Left lung (tissue), 10 donors: ENCODE data around the gene MAP1LC3A. TPM values are rescaled to one million over a fixed set of nuclear protein-coding genes. Genes with fewer than 3 reads are reported as not detected.

Source experiments
- ATAC-seq: fragments of 200-7000 bp; cut with Tn5 transposase; one replicate; pipeline ENCODE4 v1.9.1; 2020; ENCODE audit warnings: moderate library complexity
- DNase-seq, 4 donors: peaks; one replicate each; pipeline ENCODE4 v3.0.0-alpha.2; 2013 to 2020
- H3K27ac ChIP-seq, 2 donors: fragments of 200-600 bp; sonication (generic) in 1 of 2; one replicate each; pipeline versions ENCODE4 v1.5.0 to v1.8.0; 2020 to 2021
- H3K27me3 ChIP-seq, 2 donors: fragments of 200-600 bp; sonication (generic) in 1 of 2; one replicate each; pipeline versions ENCODE4 v1.5.0 to v1.8.0; 2020 to 2021
- H3K36me3 ChIP-seq, 2 donors: fragments of 200-600 bp; sonication (generic) in 1 of 2; one replicate each; pipeline versions ENCODE4 v1.5.0 to v1.8.0; 2020 to 2021
- H3K4me1 ChIP-seq, 2 donors: fragments of 200-600 bp; one replicate each; pipeline ENCODE4 v1.8.0; 2021
- H3K4me3 ChIP-seq, 2 donors: fragments of 200-600 bp; sonication (generic) in 1 of 2; one replicate each; pipeline versions ENCODE4 v1.5.0 to v1.8.0; 2020 to 2021; ENCODE audit warnings: mild to moderate bottlenecking in 1 of 2
- H3K9me3 ChIP-seq, 2 donors: fragments of 200-600 bp; sonication (generic) in 1 of 2; one replicate each; pipeline versions ENCODE4 v1.5.0 to v1.8.0; 2020 to 2021
- intact Hi-C, 2 donors: fragments of 100-400 bp; cut with DNase I; formaldehyde crosslinking; loops; one replicate each; pipeline versions ENCODE4 v1.11.2 to v1.14.2; 2022
- polyA plus RNA-seq, 6 donors: library from polyadenylated mRNA; unstranded; fragments of 120-200 nt; gene quantifications; one replicate each; pipeline ENCODE4 v1.2.1, GENCODE V29; 2013; ENCODE audit not compliant: insufficient read length in 6 of 6
- total RNA-seq, 2 donors: library from RNA; stranded (reverse); fragmentation: NEBNext Ultra II Directional; extraction: Animal tissue kit (Norgen Biotek cat#: 25700); gene quantifications; one replicate each; pipeline ENCODE4 v1.2.1, GENCODE V29; 2021
- TF ChIP-seq, protein P1 (sequence below), 2 donors: fragments of 200-600 bp; sonication (generic) in 1 of 2; IDR thresholded peaks; one replicate each; pipeline versions ENCODE4 v1.5.0 to v1.8.0; 2021; ENCODE audit warnings: antibody characterized with exemption in 2 of 2
- donor health status: DM: no; HTN: yes; CAD: no.
- donor health status: DM: no; HTN: no; CAD: no.

Gene MAP1LC3A
- total and polyA plus RNA-seq, 8 donors = 17.4 to 68.8 (median 32.3) TPM

DNA sequence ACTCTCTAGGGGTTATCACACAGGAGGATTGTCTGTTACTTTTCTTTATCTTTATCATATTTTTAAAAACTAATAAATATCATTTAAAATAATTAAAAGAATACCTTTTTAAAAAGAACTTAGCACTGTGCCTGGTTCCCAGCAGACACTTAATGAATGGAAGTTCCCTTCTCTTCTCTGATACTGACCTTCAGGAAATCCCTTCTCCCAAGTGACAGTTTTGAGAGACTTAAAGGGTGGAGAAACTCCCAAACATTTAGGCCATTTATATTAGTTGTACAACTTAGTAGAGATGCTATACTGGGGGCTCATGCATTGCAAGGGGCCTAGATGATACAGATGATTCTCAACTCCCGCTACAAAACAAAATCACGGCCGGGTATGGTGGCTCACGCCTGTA lies 18.5 kb downstream of the MAP1LC3A start:
- peaks cover 0 to 40% of the 10 kb centered on the region in 2 donors for H3K36me3 ChIP-seq
- no peak overlapping the region for H3K27ac ChIP-seq
- peaks cover 0 to 28% of the 10 kb centered on the region in 2 donors for H3K4me1 ChIP-seq
- no peaks in the 10 kb centered on the region for H3K9me3 ChIP-seq
- no peaks in the 10 kb centered on the region for H3K27me3 ChIP-seq
- ATAC-seq = no peak
- H3K4me3 ChIP-seq = no peak overlapping the region
- intact Hi-C loops = no loop called here
- no peak for DNase-seq
- TF ChIP-seq, protein P1, sequence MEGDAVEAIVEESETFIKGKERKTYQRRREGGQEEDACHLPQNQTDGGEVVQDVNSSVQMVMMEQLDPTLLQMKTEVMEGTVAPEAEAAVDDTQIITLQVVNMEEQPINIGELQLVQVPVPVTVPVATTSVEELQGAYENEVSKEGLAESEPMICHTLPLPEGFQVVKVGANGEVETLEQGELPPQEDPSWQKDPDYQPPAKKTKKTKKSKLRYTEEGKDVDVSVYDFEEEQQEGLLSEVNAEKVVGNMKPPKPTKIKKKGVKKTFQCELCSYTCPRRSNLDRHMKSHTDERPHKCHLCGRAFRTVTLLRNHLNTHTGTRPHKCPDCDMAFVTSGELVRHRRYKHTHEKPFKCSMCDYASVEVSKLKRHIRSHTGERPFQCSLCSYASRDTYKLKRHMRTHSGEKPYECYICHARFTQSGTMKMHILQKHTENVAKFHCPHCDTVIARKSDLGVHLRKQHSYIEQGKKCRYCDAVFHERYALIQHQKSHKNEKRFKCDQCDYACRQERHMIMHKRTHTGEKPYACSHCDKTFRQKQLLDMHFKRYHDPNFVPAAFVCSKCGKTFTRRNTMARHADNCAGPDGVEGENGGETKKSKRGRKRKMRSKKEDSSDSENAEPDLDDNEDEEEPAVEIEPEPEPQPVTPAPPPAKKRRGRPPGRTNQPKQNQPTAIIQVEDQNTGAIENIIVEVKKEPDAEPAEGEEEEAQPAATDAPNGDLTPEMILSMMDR (IDR thresholded peaks at IDR 0.05) = no peak

DNA sequence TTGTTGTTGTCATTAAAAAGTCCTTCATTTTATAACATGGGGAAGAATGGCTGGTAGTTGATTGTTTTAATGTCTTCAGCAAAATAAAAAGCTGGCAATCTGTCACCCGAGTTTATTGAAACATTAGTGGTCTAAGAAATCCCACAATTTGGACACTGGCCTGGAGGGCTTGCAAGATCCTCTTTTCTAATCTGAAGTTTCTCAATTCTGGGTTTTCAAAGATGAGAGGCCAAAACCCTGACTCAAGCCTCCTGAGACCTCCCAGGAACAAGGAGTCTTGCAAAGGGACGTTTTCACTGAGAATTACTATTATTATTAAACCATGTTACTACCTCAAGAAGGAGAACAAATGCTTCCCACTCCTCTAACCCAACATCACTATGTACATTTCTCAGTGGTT lies 19.5 kb downstream of the MAP1LC3A start:
- Histone ChIP-seq H3K4me1 (peaks cover 0 to 30% of the 10 kb centered on the region in 2 donors), H3K9me3 (no peaks in the 10 kb centered on the region), H3K27ac (peak overlapping the region in 1 of 2 donors; percentile 49), H3K4me3 (no peak overlapping the region), H3K27me3 (no peaks in the 10 kb centered on the region), H3K36me3 (peaks cover 0 to 36% of the 10 kb centered on the region in 2 donors)
- DNase-seq (peak in 1 of 4 donors; percentile 41), ATAC-seq (no peak)
- intact Hi-C loops = no loop called here
- TF ChIP-seq, protein P1 (IDR thresholded peaks at IDR 0.05) = no peak

DNA sequence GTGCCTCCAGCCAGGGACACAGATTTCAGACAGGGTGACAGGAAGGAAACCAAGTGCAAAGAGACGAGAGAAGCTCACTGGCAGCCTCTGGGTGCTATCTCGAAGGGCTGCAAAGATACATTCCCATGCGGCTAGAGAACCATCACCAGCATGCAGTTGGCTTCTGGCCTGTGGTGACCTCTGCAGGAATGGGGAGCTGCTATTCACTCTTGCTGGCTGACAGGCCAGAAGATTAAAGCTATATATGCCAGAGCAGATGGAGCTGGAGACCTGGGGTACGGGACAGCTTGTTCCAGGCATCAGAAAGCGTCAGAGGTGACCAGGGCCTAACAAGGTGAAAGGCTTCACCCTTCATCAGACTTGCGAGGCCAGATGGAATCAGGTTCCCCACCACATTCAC lies 20.0 kb downstream of the MAP1LC3A start:
- Histone ChIP-seq H3K9me3 (no peaks in the 10 kb centered on the region), H3K4me3 (no peak overlapping the region), H3K4me1 (peaks cover 0 to 30% of the 10 kb centered on the region in 2 donors), H3K27ac (peak overlapping the region in 1 of 2 donors; percentile 49), H3K27me3 (no peaks in the 10 kb centered on the region), H3K36me3 (peaks cover 0 to 36% of the 10 kb centered on the region in 2 donors)
- intact Hi-C loops = no loop called here
- DNase-seq (no peak), ATAC-seq (no peak)
- TF ChIP-seq, protein P1 (IDR thresholded peaks at IDR 0.05) = no peak

DNA sequence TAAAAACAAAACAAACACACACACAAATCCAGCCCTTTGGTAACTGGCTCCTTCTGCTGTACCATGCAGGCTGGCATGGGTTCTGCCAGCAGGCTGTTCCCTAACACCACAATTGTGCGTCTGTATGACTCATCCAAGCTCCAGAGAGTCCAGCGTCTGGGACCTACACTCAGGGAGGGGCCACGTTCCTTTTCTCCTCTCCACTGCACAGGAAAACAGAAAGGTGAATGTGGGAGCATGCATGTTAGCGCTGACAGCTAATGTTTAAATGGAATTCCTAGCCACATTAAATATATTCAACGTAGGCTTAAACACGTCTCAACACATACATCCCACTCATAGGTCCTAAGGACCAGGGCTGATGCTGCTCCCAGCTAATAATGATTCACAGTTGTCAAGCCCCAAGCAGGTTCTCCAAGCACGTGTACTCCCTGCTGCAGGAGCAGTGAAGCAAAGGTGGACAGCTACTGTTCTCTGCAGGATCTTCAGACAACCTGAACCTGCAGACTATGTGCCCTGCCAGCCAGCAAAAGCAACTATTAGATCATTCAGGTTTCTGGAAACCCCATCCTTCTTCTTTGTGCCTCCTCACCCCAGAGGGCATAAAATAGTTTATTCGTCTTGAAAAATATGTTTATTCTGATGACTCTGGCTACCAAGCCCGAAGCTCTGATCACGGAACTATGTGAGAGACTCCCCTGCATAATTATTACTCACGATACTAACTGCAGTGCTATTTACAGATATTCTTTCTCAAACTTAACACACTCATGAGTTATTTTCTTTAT lies 20.9 kb downstream of the MAP1LC3A start:
- Histone ChIP-seq H3K9me3 (no peaks in the 10 kb centered on the region), H3K27me3 (no peaks in the 10 kb centered on the region), H3K27ac (no peak overlapping the region), H3K4me1 (peaks cover 0 to 30% of the 10 kb centered on the region in 2 donors), H3K4me3 (no peak overlapping the region), H3K36me3 (peaks cover 0 to 28% of the 10 kb centered on the region in 2 donors)
- no peak for DNase-seq
- TF ChIP-seq, protein P1 (IDR thresholded peaks at IDR 0.05) = peak in 1 of 2 donors; percentile 13
- intact Hi-C loops = no loop called here
- ATAC-seq = peak; percentile 86
